Trophoblast cell (in vitro differentiated cells and primary cell): ENCODE data around the gene CCDC169.

Experiments used
- DNase-seq, 2 donors: peaks; one replicate each; pipeline ENCODE4 v3.0.0-alpha.2; 2016
- H2AFZ ChIP-seq: 2 replicates; pipeline ENCODE4 v1.6.1; 2013; ENCODE audit warnings: low read length, moderate library complexity, mild to moderate bottlenecking; ENCODE audit not compliant: insufficient read depth, poor library complexity
- H2AK5ac ChIP-seq: 2 replicates; pipeline ENCODE4 v1.6.1; 2013; ENCODE audit warnings: mild to moderate bottlenecking, low read length
- H2BK120ac ChIP-seq: 2 replicates; pipeline ENCODE4 v1.6.1; 2013; ENCODE audit warnings: low read length, mild to moderate bottlenecking, moderate library complexity; ENCODE audit not compliant: insufficient read depth, poor library complexity
- H2BK12ac ChIP-seq: 2 replicates; pipeline ENCODE4 v1.6.1; 2013; ENCODE audit warnings: mild to moderate bottlenecking, low read length, moderate library complexity
- H2BK5ac ChIP-seq: 2 replicates; pipeline ENCODE4 v1.6.1; 2013; ENCODE audit warnings: low read length, low read depth, moderate library complexity, mild to moderate bottlenecking; ENCODE audit not compliant: poor library complexity
- H3K14ac ChIP-seq: 2 replicates; pipeline ENCODE4 v1.6.1; 2013; ENCODE audit warnings: mild to moderate bottlenecking, low read length
- H3K18ac ChIP-seq: 2 replicates; pipeline ENCODE4 v1.6.1; 2013; ENCODE audit warnings: mild to moderate bottlenecking, low read length
- H3K23ac ChIP-seq: 2 replicates; pipeline ENCODE4 v1.6.1; 2013; ENCODE audit warnings: low read length
- H3K27ac ChIP-seq: 2 replicates; pipeline ENCODE4 v1.5.1; 2013; ENCODE audit warnings: low read depth, mild to moderate bottlenecking, inconsistent platforms, low read length, moderate library complexity
- H3K27me3 ChIP-seq: 2 replicates; pipeline ENCODE4 v1.6.1; 2013; ENCODE audit warnings: inconsistent platforms, mild to moderate bottlenecking, low read length, moderate library complexity; ENCODE audit not compliant: insufficient read depth
- H3K36me3 ChIP-seq, 2 experiments: 1 replicate in 1 of 2; 2 replicates in 1 of 2; pipeline ENCODE4 v1.6.1; 2013; ENCODE audit warnings: low read length in 2 of 2, mild to moderate bottlenecking in 2 of 2, moderate library complexity in 1 of 2; ENCODE audit not compliant: insufficient read depth in 2 of 2, control insufficient read depth in 1 of 2
- H3K4ac ChIP-seq: 2 replicates; pipeline ENCODE4 v1.6.1; 2013; ENCODE audit warnings: low read depth, mild to moderate bottlenecking, low read length, moderate library complexity
- H3K4me1 ChIP-seq, 2 experiments: 1 replicate in 1 of 2; 2 replicates in 1 of 2; pipeline ENCODE4 v1.6.1; 2013; ENCODE audit warnings: low read length in 2 of 2, mild to moderate bottlenecking in 2 of 2, moderate library complexity in 1 of 2; ENCODE audit not compliant: insufficient read depth in 2 of 2, control insufficient read depth in 1 of 2
- H3K4me2 ChIP-seq: 2 replicates; pipeline ENCODE4 v1.6.1; 2013; ENCODE audit warnings: inconsistent platforms, mild to moderate bottlenecking, low read length, moderate library complexity
- H3K4me3 ChIP-seq: 2 replicates; pipeline ENCODE4 v1.5.1; 2013; ENCODE audit warnings: mild to moderate bottlenecking, low read depth, low read length, inconsistent platforms
- H3K79me1 ChIP-seq: one replicate; pipeline ENCODE4 v1.6.1; 2013; ENCODE audit warnings: low read length
- H3K79me2 ChIP-seq: 2 replicates; pipeline ENCODE4 v1.6.1; 2013; ENCODE audit warnings: low read length, mild to moderate bottlenecking; ENCODE audit not compliant: control insufficient read depth, insufficient read depth, poor library complexity
- H3K9ac ChIP-seq: 2 replicates; pipeline ENCODE4 v1.6.1; 2013; ENCODE audit warnings: mild to moderate bottlenecking, low read length
- H3K9me3 ChIP-seq: 2 replicates; pipeline ENCODE4 v1.6.1; 2013; ENCODE audit warnings: low read depth, mild to moderate bottlenecking, control low read depth, inconsistent platforms, low read length; ENCODE audit not compliant: insufficient read depth
- H4K12ac ChIP-seq: 2 replicates; pipeline ENCODE4 v1.6.1; 2013; ENCODE audit warnings: low read depth, mild to moderate bottlenecking, low read length, moderate library complexity
- H4K8ac ChIP-seq: 2 replicates; pipeline ENCODE4 v1.6.1; 2013; ENCODE audit warnings: low read depth, mild to moderate bottlenecking, low read length, moderate library complexity
- H4K91ac ChIP-seq: one replicate; pipeline ENCODE4 v1.6.1; 2013; ENCODE audit warnings: low read depth, mild to moderate bottlenecking, low read length, moderate library complexity
- WGBS: extraction: QIAGEN DNeasy Blood & Tissue Kit; methylation state at CpG from one replicate; pipeline ENCODE4 v1.1.7; 2013; ENCODE audit warnings: missing lambda C conversion rate; ENCODE audit not compliant: insufficient read length, insufficient coverage; ENCODE audit errors: extremely low coverage; 5-methylcytosine and 5-hydroxymethylcytosine counted together

Gene CCDC169

GRCh38 chr13:36258831-36259230, 38.8 kb downstream of the CCDC169 start:
- Histone ChIP-seq H2BK5ac (no peak overlapping the region), H3K27ac (no peak overlapping the region), H3K18ac (no peak overlapping the region), H2AFZ (no peak overlapping the region), H3K9me3 (peaks cover 2% of the 10 kb centered on the region), H3K4me1 (no peaks in the 10 kb centered on the region), H3K9ac (no peak overlapping the region), H3K4me3 (no peak overlapping the region), H3K23ac (no peak overlapping the region), H3K14ac (no peak overlapping the region), H3K4ac (no peak overlapping the region), H4K12ac (no peak overlapping the region), H2BK120ac (no peak overlapping the region), H2BK12ac (no peak overlapping the region), H3K36me3 (no peaks in the 10 kb centered on the region), H3K79me2 (no peaks in the 10 kb centered on the region), H3K4me2 (no peak overlapping the region), H3K79me1 (no peaks in the 10 kb centered on the region), H4K91ac (no peak overlapping the region), H4K8ac (no peak overlapping the region), H3K27me3 (no peaks in the 10 kb centered on the region), H2AK5ac (no peak overlapping the region)
- WGBS: no CpG with 5 or more reads among the region's 8 CpGs
- DNase-seq: no peak

GRCh38 chr13:36251526-36251925, 46.1 kb downstream of the CCDC169 start:
- H2BK12ac ChIP-seq: no peak overlapping the region
- no peak overlapping the region for H2BK120ac ChIP-seq
- H3K27ac ChIP-seq: no peak overlapping the region
- H3K4me3 ChIP-seq: no peak overlapping the region
- no peak overlapping the region for H3K18ac ChIP-seq
- H4K12ac ChIP-seq: no peak overlapping the region
- no peaks in the 10 kb centered on the region for H3K79me2 ChIP-seq
- H3K9ac ChIP-seq: no peak overlapping the region
- no peak overlapping the region for H2AFZ ChIP-seq
- H2BK5ac ChIP-seq: no peak overlapping the region
- no peaks in the 10 kb centered on the region for H3K4me1 ChIP-seq
- H2AK5ac ChIP-seq: no peak overlapping the region
- H4K8ac ChIP-seq: no peak overlapping the region
- no peaks in the 10 kb centered on the region for H3K27me3 ChIP-seq
- peaks cover 0 to 1% of the 10 kb centered on the region in 2 experiments for H3K36me3 ChIP-seq
- H3K9me3 ChIP-seq: no peaks in the 10 kb centered on the region
- no peak overlapping the region for H3K4me2 ChIP-seq
- H3K4ac ChIP-seq: no peak overlapping the region
- H4K91ac ChIP-seq: no peak overlapping the region
- H3K23ac ChIP-seq: no peak overlapping the region
- H3K14ac ChIP-seq: no peak overlapping the region
- DNase-seq: no peak
- no peaks in the 10 kb centered on the region for H3K79me1 ChIP-seq

GRCh38 chr13:36251017-36251416, 46.6 kb downstream of the CCDC169 start:
- Histone ChIP-seq H3K4ac (no peak overlapping the region), H4K91ac (no peak overlapping the region), H3K4me1 (no peaks in the 10 kb centered on the region), H3K9me3 (no peaks in the 10 kb centered on the region), H4K8ac (no peak overlapping the region), H3K27me3 (no peaks in the 10 kb centered on the region), H3K18ac (no peak overlapping the region), H2BK12ac (no peak overlapping the region), H4K12ac (no peak overlapping the region), H2AK5ac (no peak overlapping the region), H3K79me2 (no peaks in the 10 kb centered on the region), H3K4me2 (no peak overlapping the region), H2BK5ac (no peak overlapping the region), H3K79me1 (no peaks in the 10 kb centered on the region), H2BK120ac (no peak overlapping the region), H3K23ac (no peak overlapping the region), H3K9ac (no peak overlapping the region), H3K27ac (no peak overlapping the region), H2AFZ (no peak overlapping the region), H3K14ac (no peak overlapping the region), H3K4me3 (no peak overlapping the region), H3K36me3 (peaks cover 0 to 1% of the 10 kb centered on the region in 2 experiments)
- DNase-seq: no peak
- no CpG with 5 or more reads among the region's 4 CpGs for WGBS

- no peak overlapping the region for H2BK5ac ChIP-seq
- H3K27me3 ChIP-seq: no peaks in the 10 kb centered on the region
- no peak overlapping the region for H3K27ac ChIP-seq
- H4K91ac ChIP-seq: no peak overlapping the region
- H2BK120ac ChIP-seq: no peak overlapping the region
- H3K18ac ChIP-seq: no peak overlapping the region
- H3K14ac ChIP-seq: no peak overlapping the region
- H3K4me1 ChIP-seq: no peaks in the 10 kb centered on the region
- H3K4me3 ChIP-seq: no peak overlapping the region
- no peaks in the 10 kb centered on the region for H3K79me1 ChIP-seq
- no peak overlapping the region for H4K8ac ChIP-seq
- H3K79me2 ChIP-seq: no peaks in the 10 kb centered on the region
- H4K12ac ChIP-seq: no peak overlapping the region
- no peak overlapping the region for H3K4ac ChIP-seq
- no peak overlapping the region for H2BK12ac ChIP-seq
- H3K23ac ChIP-seq: no peak overlapping the region
- H2AK5ac ChIP-seq: no peak overlapping the region
- peaks cover 0 to 1% of the 10 kb centered on the region in 2 experiments for H3K36me3 ChIP-seq
- H3K9me3 ChIP-seq: no peaks in the 10 kb centered on the region
- no peak overlapping the region for H3K9ac ChIP-seq
- no peak for DNase-seq
- no peak overlapping the region for H3K4me2 ChIP-seq
- H2AFZ ChIP-seq: no peak overlapping the region
Measured at GRCh38 chr13:36248700-36249099, 48.9 kb downstream of the CCDC169 start.

GRCh38 chr13:36244990-36245389, 52.6 kb downstream of the CCDC169 start:
- H2BK120ac ChIP-seq: no peak overlapping the region
- no peaks in the 10 kb centered on the region for H3K79me2 ChIP-seq
- no peak overlapping the region for H2AK5ac ChIP-seq
- no peak overlapping the region for H3K9ac ChIP-seq
- H3K4me3 ChIP-seq: no peak overlapping the region
- H2AFZ ChIP-seq: no peak overlapping the region
- no peaks in the 10 kb centered on the region for H3K9me3 ChIP-seq
- peaks cover 0 to 1% of the 10 kb centered on the region in 2 experiments for H3K36me3 ChIP-seq
- H4K8ac ChIP-seq: no peak overlapping the region
- H2BK12ac ChIP-seq: no peak overlapping the region
- no peak overlapping the region for H3K27ac ChIP-seq
- no peak overlapping the region for H4K12ac ChIP-seq
- no peaks in the 10 kb centered on the region for H3K4me1 ChIP-seq
- no peak overlapping the region for H3K4me2 ChIP-seq
- no peak overlapping the region for H3K14ac ChIP-seq
- no peak overlapping the region for H4K91ac ChIP-seq
- no peak overlapping the region for H3K4ac ChIP-seq
- H3K79me1 ChIP-seq: no peaks in the 10 kb centered on the region
- DNase-seq: no peak
- no peak overlapping the region for H3K23ac ChIP-seq
- H3K18ac ChIP-seq: no peak overlapping the region
- no peaks in the 10 kb centered on the region for H3K27me3 ChIP-seq
- WGBS: no CpG with 5 or more reads among the region's 1 CpG
- H2BK5ac ChIP-seq: no peak overlapping the region
